T-helper 22 cell (primary cell): Measurements from ENCODE around the gene DPEP3.
"Not testable (repeated sequence)": the region's sequence is repeated elsewhere in the genome, so short reads cannot be mapped to it uniquely, and the experiment has no call there.

ENCODE experiments used
- DNase-seq: peaks from one replicate; pipeline ENCODE4 v3.0.0-alpha.2; 2020; ENCODE audit warnings: low read depth

The DPEP3 gene, protein sequence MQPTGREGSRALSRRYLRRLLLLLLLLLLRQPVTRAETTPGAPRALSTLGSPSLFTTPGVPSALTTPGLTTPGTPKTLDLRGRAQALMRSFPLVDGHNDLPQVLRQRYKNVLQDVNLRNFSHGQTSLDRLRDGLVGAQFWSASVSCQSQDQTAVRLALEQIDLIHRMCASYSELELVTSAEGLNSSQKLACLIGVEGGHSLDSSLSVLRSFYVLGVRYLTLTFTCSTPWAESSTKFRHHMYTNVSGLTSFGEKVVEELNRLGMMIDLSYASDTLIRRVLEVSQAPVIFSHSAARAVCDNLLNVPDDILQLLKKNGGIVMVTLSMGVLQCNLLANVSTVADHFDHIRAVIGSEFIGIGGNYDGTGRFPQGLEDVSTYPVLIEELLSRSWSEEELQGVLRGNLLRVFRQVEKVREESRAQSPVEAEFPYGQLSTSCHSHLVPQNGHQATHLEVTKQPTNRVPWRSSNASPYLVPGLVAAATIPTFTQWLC

DNA sequence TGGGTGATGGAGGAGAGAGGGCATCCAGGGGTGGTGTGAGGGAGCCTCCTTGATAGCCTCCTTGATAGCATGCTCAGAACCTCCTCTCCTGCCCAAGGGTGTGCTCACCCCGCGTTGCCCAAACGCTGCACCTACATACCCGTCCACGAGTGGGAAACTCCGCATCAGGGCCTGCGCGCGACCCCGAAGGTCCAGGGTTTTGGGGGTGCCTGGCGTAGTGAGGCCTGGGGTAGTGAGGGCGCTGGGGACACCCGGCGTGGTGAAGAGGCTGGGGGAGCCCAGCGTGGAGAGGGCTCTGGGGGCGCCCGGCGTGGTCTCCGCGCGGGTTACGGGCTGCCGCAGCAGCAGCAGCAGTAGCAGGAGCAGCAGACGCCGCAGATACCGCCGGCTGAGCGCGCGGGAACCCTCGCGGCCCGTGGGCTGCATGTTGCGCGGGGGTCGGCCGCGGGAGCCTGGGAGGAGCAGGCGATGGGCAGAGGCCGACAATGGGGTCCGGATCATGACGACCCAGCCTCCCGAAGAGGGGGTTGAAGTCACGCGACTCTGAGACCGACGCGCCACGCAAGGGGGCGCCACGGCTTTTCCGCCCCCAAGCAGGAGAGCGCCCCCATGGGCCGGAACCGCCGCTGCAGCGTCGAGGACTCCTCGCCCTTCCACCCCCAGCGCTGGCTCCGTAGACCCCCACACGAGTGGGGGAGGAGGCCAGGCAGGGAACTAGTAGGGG is at the start of gene DPEP3:
Gene DPEP3 (minus strand): TSS at position 545 of the 724 bp plus-strand sequence. CDS start 119 bp downstream, at position 426.
- no peak for DNase-seq

DNA sequence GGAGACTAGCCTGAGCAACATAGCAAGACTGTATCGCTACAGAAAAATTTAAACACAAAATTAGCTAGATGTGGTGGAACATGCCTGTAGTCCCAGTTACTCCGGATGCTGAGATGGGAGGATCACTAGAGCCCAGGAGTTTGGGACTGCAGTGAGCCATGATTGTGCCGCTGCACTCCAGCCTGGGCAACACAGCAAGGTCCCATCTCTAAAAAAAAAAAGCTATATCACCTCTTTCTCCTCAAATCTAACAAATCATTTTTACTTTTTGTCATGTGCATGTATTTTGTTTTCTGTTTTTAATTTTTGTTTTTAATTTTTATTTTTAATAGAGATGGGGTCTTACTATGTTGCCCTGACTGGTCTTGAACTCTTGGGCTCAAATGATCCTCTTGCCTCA is 48.7 kb upstream of the DPEP3 start:
- DNase-seq = no peak

DNA sequence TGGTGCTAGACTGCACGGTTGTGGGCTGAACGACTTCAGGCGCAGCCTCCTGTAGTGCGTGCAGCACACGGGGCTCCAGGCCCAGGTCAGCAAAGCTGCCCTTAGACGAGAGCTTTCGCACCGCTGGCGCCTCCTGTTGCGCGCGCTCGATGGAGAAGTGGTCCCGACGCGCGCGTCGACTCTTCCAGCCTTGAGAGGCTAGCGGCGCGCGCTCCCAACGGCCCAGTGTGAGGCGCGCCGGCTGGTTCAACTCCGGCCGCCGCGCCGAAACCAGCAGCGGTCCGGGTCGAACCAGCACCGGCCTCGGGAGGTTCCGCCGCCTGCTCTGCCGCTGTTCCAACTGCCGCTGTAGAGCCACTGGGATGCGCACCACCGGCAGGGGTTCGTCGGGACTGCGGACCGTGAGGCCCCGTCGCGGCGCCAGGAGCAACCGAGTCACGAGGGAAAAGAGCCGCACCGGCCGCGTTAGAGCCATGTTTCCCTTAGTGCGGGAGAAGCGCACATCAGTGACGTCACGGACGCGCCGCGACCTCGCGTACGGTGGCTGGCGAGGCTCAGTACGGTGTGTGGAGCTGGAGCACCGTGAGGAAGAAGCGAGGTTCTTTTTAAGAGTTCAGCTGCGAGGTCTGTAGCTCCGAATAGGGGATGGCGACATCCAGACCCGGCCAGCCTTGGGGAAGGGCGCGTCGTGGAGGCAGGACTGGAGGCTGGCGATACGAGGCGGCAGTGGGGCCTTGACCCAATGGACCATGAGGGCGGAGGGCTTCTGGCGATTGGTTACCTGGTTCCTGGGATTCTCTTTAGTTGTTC is 42.6 kb upstream of the DPEP3 start, which contains the start of the genes DDX28 and DUS2:
Gene DDX28 (minus strand): TSS at position 505 of the 810 bp plus-strand sequence. CDS start 30 bp downstream, at position 475.
Gene DUS2 (plus strand): TSS at position 557 of the 810 bp plus-strand sequence. CDS start 14,740 bp downstream, outside the sequence.
- peak; percentile 83 for DNase-seq

DNA sequence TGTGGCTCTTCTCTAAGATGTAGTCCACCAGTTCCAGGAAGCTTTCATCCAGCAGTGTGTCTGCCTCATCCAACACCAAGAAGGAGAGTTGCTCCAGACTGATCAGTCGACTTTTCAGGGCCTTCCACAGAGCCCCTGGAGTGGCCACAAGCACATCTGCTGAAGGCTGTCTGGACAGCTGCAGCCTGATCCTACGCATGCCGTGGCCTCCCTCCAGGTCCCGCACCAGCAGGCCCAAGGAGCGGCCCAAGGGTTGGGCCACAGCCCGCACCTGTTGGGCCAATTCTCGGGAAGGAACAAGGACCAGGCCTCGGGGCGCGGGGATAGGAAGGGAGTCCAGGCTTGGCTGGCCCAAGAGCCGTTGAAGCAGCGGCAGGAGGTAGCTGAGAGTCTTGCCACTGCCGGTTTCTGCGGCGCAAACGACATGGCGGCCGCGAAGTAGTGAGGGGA is 42.0 kb upstream of the DPEP3 start:
- no peak for DNase-seq

DNA sequence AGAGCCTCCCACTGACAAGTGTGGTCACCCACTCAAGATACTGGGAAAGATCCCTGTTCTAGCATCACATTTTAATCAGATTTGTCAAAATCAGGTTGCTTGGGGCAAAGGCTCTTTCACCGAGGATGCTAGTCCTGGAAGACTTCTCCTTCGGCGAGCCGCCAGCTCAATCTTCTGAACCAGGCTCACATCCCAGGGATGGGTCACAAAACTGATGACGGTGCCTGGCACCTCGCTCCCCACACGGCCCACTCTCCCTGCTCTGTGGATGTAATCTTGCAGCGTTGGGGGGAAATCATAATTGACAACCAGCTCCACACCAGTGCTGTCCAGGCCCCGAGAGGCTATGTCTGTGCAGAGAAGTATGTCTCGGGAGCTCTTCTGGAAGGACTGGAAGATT is 41.2 kb upstream of the DPEP3 start:
- no peak for DNase-seq

DNA sequence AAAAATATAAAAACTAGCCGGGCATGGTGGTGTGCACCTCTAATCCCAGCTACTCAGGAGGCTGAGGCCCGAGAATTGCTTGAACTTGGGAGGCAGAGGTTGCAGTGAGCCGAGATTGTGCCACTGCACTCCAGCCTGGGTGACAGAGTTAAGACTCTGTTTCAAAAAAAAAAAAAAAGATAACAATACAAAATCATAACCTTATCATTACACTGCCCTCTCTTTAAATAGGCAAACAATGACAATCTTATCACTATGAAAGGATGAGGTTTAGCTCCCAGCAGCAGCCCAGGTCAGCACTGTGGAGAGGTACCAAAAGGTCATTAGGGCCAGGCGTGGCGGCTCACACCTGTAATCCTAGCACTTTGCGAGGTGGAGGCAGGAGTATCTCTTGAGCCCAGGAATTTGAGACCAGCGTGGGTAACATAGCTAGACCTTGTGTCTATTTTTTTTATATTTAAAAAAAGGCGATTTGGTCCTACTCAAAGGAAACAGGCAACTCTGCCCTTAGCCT is 38.9 kb upstream of the DPEP3 start:
- no peak for DNase-seq

DNA sequence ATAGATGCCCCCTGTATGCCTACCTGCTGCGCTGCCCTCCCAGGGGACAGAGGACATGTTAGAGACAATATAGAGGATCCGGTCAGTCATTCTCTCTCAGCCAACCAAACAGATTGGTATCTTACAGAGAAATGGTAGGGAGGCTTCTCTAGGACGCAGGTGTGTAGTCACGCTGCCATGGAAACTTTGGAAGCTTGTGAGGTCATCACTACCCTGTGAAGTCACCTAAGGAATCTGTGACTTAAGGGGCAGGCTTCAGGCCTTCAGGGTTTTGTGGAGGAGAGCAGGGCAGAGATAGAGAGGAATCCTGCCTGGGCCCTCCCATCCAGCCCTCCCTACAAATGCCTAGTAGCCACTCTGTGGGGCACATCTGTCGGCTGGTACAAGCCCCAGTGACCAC is 35.4 kb upstream of the DPEP3 start, which contains the start of gene DPEP2NB:
Gene DPEP2NB (minus strand): TSS at position 231 of the 400 bp plus-strand sequence. CDS start 141 bp downstream, at position 90.
- no peak for DNase-seq

DNA sequence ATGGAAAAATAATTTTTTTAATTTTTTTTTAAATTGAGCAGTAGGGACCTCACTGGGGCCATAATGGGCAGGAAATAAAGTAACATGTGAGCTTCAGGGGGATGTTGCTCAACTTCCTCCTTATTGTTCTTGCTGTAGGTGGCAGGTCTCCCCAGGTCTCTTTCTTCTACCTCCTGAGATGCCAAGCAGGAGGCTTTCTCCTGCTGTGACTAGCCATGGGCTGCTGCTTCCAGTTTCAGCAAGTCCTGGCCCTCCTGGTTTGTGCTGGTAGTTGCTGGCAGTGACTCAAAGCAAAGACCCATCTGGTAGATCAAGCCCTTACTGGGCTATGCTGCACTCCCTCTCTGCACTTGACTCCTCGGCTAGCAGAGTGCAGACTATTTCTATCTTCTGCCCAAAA is 33.1 kb upstream of the DPEP3 start:
- no peak for DNase-seq

DNA sequence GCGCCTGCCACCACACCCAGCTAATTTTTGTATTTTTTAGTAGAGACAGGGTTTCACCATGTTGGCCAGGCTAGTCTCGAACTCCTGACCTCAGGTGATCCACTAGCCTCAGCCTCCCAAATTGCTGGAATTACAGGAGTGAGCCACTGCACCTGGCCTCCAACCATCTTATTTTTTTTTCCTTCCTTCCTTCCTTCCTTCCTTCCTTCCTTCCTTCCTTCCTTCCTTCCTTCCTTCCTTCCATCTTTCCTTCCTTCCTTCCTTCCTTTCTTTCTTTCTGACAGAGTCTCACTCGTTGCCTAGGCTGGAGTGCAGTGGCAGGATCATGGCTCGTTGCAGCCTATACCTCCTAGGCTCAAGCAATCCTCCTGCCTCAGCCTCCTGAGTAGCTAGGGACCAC is 29.6 kb upstream of the DPEP3 start:
- DNase-seq = not testable (repeated sequence)

DNA sequence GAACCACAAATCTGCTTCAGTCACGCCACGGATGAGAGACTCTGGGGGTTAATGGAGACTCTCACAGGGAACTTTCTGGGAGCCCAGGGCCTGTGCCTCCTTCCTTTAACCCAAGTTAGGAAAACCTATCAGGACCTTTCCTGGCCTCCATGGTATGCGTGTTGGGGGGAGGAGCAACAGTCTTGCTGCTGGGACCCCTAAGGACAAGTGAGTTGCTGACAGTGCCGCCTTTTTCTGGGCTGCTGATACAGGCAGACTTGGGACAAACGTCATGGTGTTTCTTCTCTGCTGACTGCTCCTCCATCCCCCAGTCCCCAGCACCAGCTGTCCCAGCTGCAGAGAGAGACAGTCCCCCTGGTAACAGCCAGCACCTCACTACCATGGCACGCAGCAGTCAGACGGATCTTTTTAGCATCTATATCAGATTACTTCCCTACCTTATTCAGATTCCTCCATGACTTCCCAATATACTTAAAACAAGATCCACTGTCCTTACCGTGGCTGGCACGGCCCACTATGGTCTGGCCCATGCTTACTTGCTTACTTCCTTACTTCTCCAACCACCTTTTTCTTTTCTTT is 28.9 kb upstream of the DPEP3 start:
- DNase-seq = no peak

DNA sequence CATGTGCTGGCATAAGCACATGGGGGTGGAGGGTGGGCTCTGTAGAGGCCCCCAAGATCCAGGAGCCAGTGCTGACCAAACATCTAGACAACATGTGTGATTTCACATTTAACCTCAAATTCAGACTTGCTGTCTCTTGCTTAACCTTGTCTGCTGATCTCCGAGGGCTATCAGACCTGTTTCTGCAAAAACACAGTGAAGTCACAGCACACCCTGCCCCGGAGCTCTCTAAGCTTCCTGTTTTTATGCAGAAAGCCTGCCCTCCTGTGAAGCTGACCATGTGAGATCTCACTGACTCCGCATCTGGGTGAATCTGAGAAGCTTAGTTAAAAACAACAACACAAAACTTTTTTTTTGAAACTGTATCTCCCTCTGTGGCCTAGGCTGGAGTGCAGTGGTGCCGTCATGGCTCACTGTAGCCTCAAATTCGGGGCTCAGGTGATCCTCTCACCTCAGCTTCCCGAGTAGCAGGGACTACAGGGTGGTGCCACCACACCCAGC is 25.5 kb upstream of the DPEP3 start:
- no peak for DNase-seq

DNA sequence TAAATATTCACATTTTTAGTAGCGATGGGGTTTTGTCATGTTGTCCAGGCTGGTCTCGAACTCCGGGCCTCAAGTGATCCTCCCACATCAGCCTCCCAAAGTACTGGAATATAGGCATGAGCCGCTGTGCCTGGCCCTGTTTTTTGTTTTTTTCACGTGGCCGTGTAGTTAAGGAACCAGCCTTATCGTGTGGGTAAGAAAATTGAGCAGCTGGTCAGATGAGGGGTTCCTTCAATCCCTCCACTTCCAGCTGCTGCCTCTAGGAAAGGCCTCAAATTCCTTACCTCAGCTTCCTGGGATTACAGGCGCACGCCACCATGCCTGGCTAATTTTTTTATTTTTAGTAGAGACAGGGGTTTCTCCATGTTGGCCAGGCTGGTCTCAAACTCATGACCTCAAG is 24.9 kb upstream of the DPEP3 start:
- DNase-seq = no peak

DNA sequence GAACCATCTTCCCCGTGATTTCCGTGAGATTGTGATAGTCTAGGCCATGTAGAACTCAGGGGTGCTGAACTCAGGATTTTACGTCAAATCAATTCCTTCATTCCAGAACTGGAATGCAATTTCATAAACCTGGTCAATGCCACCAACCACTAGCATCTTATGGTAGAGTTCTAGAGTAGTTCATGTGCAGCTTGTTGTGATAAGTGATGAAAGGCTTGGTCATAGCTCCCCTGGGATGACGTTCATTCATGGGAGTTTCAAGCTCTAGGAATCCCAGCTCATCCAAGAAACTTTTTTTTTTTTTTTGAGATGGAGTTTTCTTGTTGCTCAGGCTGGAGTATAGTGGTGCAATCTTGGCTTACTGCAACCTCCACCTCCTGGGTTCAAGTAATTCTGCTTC is 22.7 kb upstream of the DPEP3 start:
- DNase-seq = no peak

DNA sequence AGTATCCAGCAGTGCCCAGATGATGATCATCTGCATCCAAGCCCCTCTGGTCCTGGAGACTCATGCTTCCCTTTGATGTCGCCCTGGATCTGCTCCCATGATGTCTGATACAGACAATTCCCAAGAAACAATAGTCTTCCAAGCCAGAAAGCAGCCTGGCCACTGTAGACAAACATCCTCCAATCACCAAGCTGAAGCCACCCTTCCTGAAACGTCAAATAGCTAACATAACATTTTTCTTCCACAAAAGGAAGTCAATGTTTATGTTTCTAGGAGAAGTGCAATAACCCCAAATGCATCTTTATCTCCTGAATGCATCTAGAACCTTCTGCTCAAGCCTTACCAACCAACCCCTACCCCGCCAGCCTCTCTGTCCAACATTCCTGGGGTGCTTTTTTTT is 20.2 kb upstream of the DPEP3 start:
- DNase-seq = no peak

DNA sequence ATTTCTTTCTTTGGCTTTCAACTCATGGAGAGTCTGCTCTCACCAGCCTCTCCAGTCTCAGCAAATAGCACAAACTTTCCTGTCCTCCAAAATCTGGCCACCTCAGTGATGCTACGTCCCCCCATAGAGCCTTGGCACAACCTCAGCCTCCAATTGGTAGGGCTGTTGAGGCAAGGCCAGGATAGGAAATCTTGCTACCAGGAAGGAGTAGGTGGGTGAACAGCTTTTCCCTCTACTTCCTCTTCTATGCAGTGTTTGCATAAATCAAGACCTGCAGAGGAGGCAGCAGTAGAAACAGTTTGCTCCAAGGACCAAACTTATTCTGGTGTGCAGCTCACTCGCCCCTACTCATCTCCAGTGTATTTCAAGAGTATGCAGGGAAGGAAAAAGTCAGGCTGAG is 19.7 kb upstream of the DPEP3 start:
- DNase-seq = no peak

DNA sequence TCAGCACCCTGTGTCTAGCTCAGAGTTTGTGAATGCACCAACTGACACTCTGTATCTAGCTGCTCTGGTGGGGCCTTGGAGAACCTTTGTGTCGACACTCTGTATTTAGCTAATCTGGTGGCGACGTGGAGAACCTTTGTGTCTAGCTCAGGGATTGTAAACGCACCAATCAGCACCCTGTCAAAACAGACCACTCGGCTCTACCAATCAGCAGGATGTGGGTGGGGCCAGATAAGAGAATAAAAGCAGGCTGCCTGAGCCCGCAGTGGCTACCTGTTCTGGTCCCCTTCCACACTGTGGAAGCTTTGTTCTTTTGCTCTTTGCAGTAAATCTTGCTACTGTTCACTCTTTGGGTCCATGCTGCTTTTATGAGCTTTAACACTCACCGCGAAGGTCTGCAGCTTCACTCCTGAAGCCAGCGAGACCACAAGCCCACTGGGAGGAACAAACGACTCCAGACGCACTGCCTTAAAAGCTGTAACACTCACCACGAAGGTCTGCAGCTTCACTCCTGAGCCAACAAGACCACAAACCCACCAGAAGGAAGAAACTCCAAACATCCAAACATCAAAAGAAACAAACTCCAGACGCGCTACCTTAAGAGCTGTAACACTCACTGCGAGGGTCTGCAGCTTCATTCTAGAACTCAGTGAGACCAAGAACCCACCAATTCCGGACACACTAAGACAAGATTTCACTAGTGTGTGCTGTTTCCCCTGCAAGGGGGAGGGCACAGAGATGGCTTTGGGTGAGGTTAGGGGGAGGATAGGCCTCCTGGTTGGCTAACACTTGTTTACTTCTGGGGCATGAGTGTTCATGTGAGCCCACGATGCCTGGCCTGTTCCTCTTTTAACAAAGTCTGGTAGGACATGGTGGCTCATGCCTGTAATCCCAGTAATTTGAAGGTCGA is 18.7 kb upstream of the DPEP3 start, which contains the start of gene DPEP2:
Gene DPEP2 (minus strand): TSS at position 706 of the 910 bp plus-strand sequence. CDS start 6,272 bp downstream, outside the sequence.
- DNase-seq = not testable (repeated sequence)

DNA sequence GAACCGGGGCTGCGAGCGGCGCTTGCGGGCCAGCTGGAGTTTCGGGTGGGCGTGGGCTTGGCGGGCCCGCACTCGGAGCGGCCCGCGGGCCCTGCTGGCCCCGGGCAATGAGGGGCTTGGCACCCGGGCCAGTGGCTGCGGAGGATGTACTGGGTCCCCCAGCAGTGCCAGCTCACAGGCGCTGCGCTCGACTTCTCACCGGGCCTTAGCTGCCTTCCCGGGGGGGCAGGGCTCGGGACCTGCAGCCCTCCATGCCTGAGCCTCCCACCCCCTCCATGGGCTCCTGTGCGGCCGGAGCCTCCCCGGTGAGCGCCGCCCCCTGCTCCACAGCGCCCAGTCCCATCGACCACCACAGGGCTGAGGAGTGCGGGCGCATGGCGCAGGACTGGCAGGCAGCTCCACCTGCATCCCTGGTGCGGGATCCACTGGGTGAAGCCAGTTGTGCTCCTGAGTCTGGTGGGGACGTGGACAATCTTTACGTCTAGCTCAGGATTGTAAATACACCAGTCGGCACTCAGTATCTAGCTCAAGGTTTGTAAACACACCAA is 18.0 kb upstream of the DPEP3 start:
- DNase-seq = not testable (repeated sequence)

DNA sequence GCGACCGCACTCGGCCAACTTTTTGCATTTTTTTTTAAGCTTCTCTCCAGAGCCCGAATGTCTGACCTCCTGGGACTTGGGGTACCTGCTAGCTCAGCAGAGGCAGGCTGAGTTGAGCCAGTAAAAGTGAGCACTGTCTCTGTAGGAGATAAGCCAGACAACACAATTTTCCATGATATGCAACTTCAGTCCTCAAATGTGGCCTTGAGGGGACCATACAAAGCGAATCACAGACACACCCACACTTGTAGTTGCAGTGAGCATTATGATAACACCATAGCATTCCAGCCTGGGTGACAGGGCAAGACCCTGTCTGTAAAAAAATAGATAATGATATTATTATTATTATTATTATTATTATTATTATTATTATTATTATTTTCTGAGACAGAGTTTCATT is 16.4 kb upstream of the DPEP3 start:
- no peak for DNase-seq

DNA sequence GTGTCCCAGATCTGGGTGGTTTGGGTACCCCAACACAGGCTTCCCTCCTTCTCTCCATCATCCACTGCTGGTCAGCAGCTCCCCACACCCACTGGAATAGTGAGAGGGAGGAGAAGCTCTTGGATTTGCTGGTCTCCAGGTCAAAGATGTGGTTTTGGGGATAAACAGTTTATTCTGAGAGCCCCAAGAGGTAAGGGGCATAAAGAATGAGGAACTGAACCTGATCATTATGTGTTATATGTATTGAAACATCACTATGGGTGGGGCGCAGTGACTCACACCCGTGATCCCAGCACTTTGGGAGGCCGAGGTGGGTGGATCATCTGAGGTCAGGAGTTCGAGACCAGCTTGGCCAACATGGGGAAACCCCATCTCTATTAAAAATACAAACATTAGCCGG is 15.1 kb upstream of the DPEP3 start:
- DNase-seq = no peak

DNA sequence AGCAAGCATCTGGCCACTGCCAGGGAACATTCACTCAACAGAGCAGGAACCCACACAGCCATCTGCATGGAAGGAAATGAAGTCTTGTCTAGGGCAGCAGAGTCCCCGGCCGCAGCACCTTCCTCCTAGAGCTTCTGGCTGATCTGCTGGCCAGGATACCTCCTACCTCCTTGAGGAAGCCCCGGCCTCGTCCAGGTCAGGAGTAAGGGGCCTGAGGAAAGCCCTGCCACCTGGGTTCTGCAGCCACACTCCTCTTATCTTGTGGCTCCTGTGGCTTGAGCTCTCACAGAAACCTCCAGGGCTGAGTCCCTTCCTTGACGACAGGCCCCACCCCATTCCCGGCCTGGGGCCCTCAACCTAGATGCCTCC is 13.7 kb upstream of the DPEP3 start:
- not testable (repeated sequence) for DNase-seq
